Smooth muscle cell (in vitro differentiated cells): Measurements from ENCODE around the gene DSCAM. TPM values are rescaled to one million over a fixed set of nuclear protein-coding genes. Genes with fewer than 3 reads are reported as not detected.

ENCODE experiments used
- DNase-seq: peaks from one replicate; lab custom pipeline; 2025; ENCODE audit not compliant: unreplicated experiment; lab: John Stamatoyannopoulos, UW
- H2AFZ ChIP-seq: fragments of 200-600 bp; sonication (generic); 2 replicates; pipeline ENCODE4 v1.6.0; 2016; ENCODE audit warnings: antibody characterized with exemption, low read depth, mild to moderate bottlenecking
- H3F3A ChIP-seq: fragments of 200-600 bp; sonication (generic); 2 replicates; pipeline ENCODE4 v1.6.0; 2017; ENCODE audit warnings: antibody characterized with exemption, low read depth
- H3K27ac ChIP-seq: fragments of 200-600 bp; sonication (generic); 2 replicates; pipeline ENCODE4 v1.5.1; 2016; ENCODE audit warnings: low read depth, mild to moderate bottlenecking
- H3K27me3 ChIP-seq: fragments of 200-600 bp; sonication (generic); 2 replicates; pipeline ENCODE4 v1.6.1; 2016; ENCODE audit warnings: low read depth, mild to moderate bottlenecking
- H3K36me3 ChIP-seq: fragments of 200-600 bp; sonication (generic); 2 replicates; pipeline ENCODE4 v1.5.1; 2016; ENCODE audit warnings: low read depth
- H3K4me1 ChIP-seq: fragments of 200-600 bp; sonication (generic); 2 replicates; pipeline ENCODE4 v1.5.1; 2016; ENCODE audit warnings: low read depth
- H3K4me2 ChIP-seq: fragments of 200-600 bp; sonication (generic); 2 replicates; pipeline ENCODE4 v1.6.0; 2016; ENCODE audit warnings: mild to moderate bottlenecking
- H3K4me3 ChIP-seq: fragments of 200-600 bp; sonication (generic); 2 replicates; pipeline ENCODE4 v1.5.1; 2016; ENCODE audit warnings: mild to moderate bottlenecking
- H3K79me2 ChIP-seq: fragments of 200-600 bp; sonication (generic); 2 replicates; pipeline ENCODE4 v1.6.0; 2016; ENCODE audit warnings: low read depth, mild to moderate bottlenecking
- H3K9ac ChIP-seq: fragments of 200-600 bp; sonication (generic); 2 replicates; pipeline ENCODE4 v1.6.0; 2016; ENCODE audit warnings: low read depth
- H3K9me3 ChIP-seq: fragments of 200-600 bp; sonication (generic); replicated peaks from 2 replicates; pipeline ENCODE4 v1.5.1; 2016; ENCODE audit warnings: low read depth
- H4K20me1 ChIP-seq: fragments of 200-600 bp; sonication (generic); 2 replicates; pipeline ENCODE4 v1.6.0; 2016; ENCODE audit warnings: low read depth
- CTCF ChIP-seq: fragments of 200-600 bp; sonication (generic); IDR thresholded peaks from 2 replicates; pipeline ENCODE4 v1.5.1; 2017; ENCODE audit warnings: borderline replicate concordance, mild to moderate bottlenecking, antibody characterized with exemption; ENCODE audit not compliant: insufficient read depth, poor library complexity, severe bottlenecking
- WGBS: methylation state at CpG from one replicate; pipeline ENCODE4 v1.1.7; 2016; ENCODE audit warnings: low lambda C conversion rate; 5-methylcytosine and 5-hydroxymethylcytosine counted together
- polyA plus RNA-seq: library from polyadenylated mRNA; unstranded; fragments of >200 nt; fragmentation: Nextera tagmentation; extraction: Ambion mirVana; gene quantifications from 2 replicates; pipeline ENCODE4 v1.2.1, GENCODE V29; 2016
- total RNA-seq: library from RNA; depleted of rRNA; stranded (reverse); fragments of >200 nt; gene quantifications from 2 replicates; pipeline ENCODE4 v1.2.3, GENCODE V29; 2014

DSCAM gene
- total and polyA plus RNA-seq, 2 experiments from 2014 or later: not detected

GRCh38 chr21:40616377-40616704 lies 230.6 kb downstream of the DSCAM start:
- H2AFZ ChIP-seq: no peak overlapping the region

GRCh38 chr21:40615505-40616376 lies 231.2 kb downstream of the DSCAM start:
- H2AFZ ChIP-seq: no peak overlapping the region
- no peaks in the 10 kb centered on the region for H3K4me1 ChIP-seq
- H3K9ac ChIP-seq: no peak overlapping the region
- peak overlapping the region; percentile 28 for H3K4me2 ChIP-seq
- H3K27ac ChIP-seq: peak overlapping the region; percentile 58
- no peaks in the 10 kb centered on the region for H3K27me3 ChIP-seq
- TF ChIP-seq CTCF: no peak
- no peaks in the 10 kb centered on the region for H3K36me3 ChIP-seq
- no peaks in the 10 kb centered on the region for H4K20me1 ChIP-seq
- H3K79me2 ChIP-seq: no peaks in the 10 kb centered on the region
- H3K4me3 ChIP-seq: no peak overlapping the region
- DNase-seq: no peak
- no peaks in the 10 kb centered on the region for H3F3A ChIP-seq
- 57% methylated on average over 9 of the region's 9 CpGs for WGBS
- H3K9me3 ChIP-seq: no peaks in the 10 kb centered on the region

More at GRCh38 chr21:40616377-40616704, 230.6 kb downstream of the DSCAM start:
- TF ChIP-seq CTCF: no peak
- no peak for DNase-seq
- H3K36me3 ChIP-seq: no peaks in the 10 kb centered on the region
- no peaks in the 10 kb centered on the region for H3K9me3 ChIP-seq
- no peak overlapping the region for H3K4me3 ChIP-seq
- WGBS: 76% methylated on average over 5 of the region's 5 CpGs
- H3K4me1 ChIP-seq: no peaks in the 10 kb centered on the region
- no peaks in the 10 kb centered on the region for H4K20me1 ChIP-seq
- H3K27ac ChIP-seq: peak overlapping the region; percentile 58
- H3F3A ChIP-seq: no peaks in the 10 kb centered on the region
- H3K79me2 ChIP-seq: no peaks in the 10 kb centered on the region
- H3K9ac ChIP-seq: no peak overlapping the region
- H3K4me2 ChIP-seq: no peak overlapping the region
- H3K27me3 ChIP-seq: no peaks in the 10 kb centered on the region

- H3K9ac ChIP-seq: no peak overlapping the region
- no peaks in the 10 kb centered on the region for H4K20me1 ChIP-seq
- no peaks in the 10 kb centered on the region for H3K27me3 ChIP-seq
- no peak overlapping the region for H3K4me2 ChIP-seq
- WGBS: 95% methylated on average over 4 of the region's 4 CpGs
- no peak overlapping the region for H3K27ac ChIP-seq
- no peaks in the 10 kb centered on the region for H3K4me1 ChIP-seq
- H2AFZ ChIP-seq: no peak overlapping the region
- no peaks in the 10 kb centered on the region for H3K79me2 ChIP-seq
- no peak overlapping the region for H3K4me3 ChIP-seq
- DNase-seq: no peak
- TF ChIP-seq CTCF: no peak
- no peaks in the 10 kb centered on the region for H3K9me3 ChIP-seq
- no peaks in the 10 kb centered on the region for H3F3A ChIP-seq
- H3K36me3 ChIP-seq: no peaks in the 10 kb centered on the region
Observed at GRCh38 chr21:40613546-40614030, 233.4 kb downstream of the DSCAM start.
